ENCODE measurements around the gene LCA5L.

GRCh38 chr21:39375446-39375845, 70.1 kb downstream of the LCA5L start:
- TF ChIP-seq EZH2 (IDR thresholded peaks at IDR 0.05; ENCODE audit: low read length) (no peak), CTCF (optimal IDR thresholded peaks at IDR 0.05 in 1 of 3, IDR thresholded peaks at IDR 0.05 in 1 of 3, conservative IDR thresholded peaks at IDR 0.05 in 1 of 3; ENCODE audit: extremely low read depth in 1 of 3, insufficient read depth in 2 of 3, low read length in 3 of 3) (no peak)

All from keratinocyte (primary cell).